IMR-90 (cell line): ENCODE data around the gene NUFIP2. TPM values are rescaled to one million over a fixed set of nuclear protein-coding genes. Genes with fewer than 3 reads are reported as not detected.

Experiments
- ATAC-seq: fragments of 200-7000 bp; cut with Tn5 transposase; 2 replicates; pipeline ENCODE4 v1.9.1; 2020; ENCODE audit warnings: low read depth, mild to moderate bottlenecking, moderate library complexity
- BruUV-seq: library from RNA; stranded (reverse); fragments of 400-500 nt; replicated peaks from 2 replicates; lab custom pipeline; 2021; lab: Mats Ljungman, UMichigan
- CTCF ChIA-PET: fragments of 300-600 bp; formaldehyde crosslinking; extraction: SDS; loops from one replicate; lab custom pipeline; 2021; ENCODE audit warnings: antibody characterized with exemption; lab: Yijun Ruan, JAX
- POLR2A ChIA-PET: fragments of 300-600 bp; sonication (Branson Sonifier 250); formaldehyde crosslinking; loops from one replicate; lab custom pipeline; 2022; ENCODE audit warnings: antibody characterized with exemption; ENCODE audit not compliant: unreplicated experiment; lab: Charles Lee
- DNase-seq: peaks from one replicate; pipeline ENCODE4 v3.0.0; 2013
- H2AFZ ChIP-seq: replicated peaks from 2 replicates; pipeline ENCODE3; 2013; ENCODE audit warnings: low read length, mild to moderate bottlenecking; ENCODE audit not compliant: poor library complexity
- H2AK5ac ChIP-seq: 2 replicates; pipeline ENCODE4 v1.6.1; 2013; ENCODE audit warnings: low read depth, low read length, inconsistent platforms
- H2AK9ac ChIP-seq: replicated peaks from 2 replicates; pipeline ENCODE3; 2013; ENCODE audit warnings: mild to moderate bottlenecking, low read depth, low read length, moderate library complexity; ENCODE audit not compliant: poor library complexity
- H2BK120ac ChIP-seq: 2 replicates; pipeline ENCODE4 v1.6.1; 2013; ENCODE audit warnings: low read depth, low read length, inconsistent platforms
- H2BK15ac ChIP-seq: 3 replicates; pipeline ENCODE4 v1.6.1; 2013; ENCODE audit warnings: low read depth, low read length, inconsistent platforms
- H2BK20ac ChIP-seq: 2 replicates; pipeline ENCODE4 v1.6.1; 2013; ENCODE audit warnings: low read depth, mild to moderate bottlenecking, inconsistent platforms, low read length, moderate library complexity
- H2BK5ac ChIP-seq: 2 replicates; pipeline ENCODE4 v1.6.1; 2013; ENCODE audit warnings: mild to moderate bottlenecking, low read depth, low read length, inconsistent platforms; ENCODE audit not compliant: poor library complexity, severe bottlenecking
- H3K14ac ChIP-seq: replicated peaks from 2 replicates; pipeline ENCODE4 v1.6.1; 2013; ENCODE audit warnings: low read depth, low read length, inconsistent platforms
- H3K18ac ChIP-seq: 2 replicates; pipeline ENCODE4 v1.6.1; 2013; ENCODE audit warnings: low read depth, low read length, control low read depth
- H3K23ac ChIP-seq: 2 replicates; pipeline ENCODE4 v1.6.1; 2013; ENCODE audit warnings: low read depth, low read length, inconsistent platforms
- H3K27ac ChIP-seq: 2 replicates; pipeline ENCODE4 v1.5.1; 2013; ENCODE audit warnings: mild to moderate bottlenecking, control low read depth, low read length; ENCODE audit not compliant: insufficient read depth
- H3K27me3 ChIP-seq: 2 replicates; pipeline ENCODE4 v1.6.1; 2013; ENCODE audit warnings: low read length; ENCODE audit not compliant: control insufficient read depth, insufficient read depth
- H3K36me3 ChIP-seq: 2 replicates; pipeline ENCODE4 v1.6.1; 2013; ENCODE audit warnings: low read length, mixed read lengths; ENCODE audit not compliant: control insufficient read depth, insufficient read depth
- H3K4ac ChIP-seq: 2 replicates; pipeline ENCODE4 v1.6.1; 2013; ENCODE audit warnings: low read depth, low read length, inconsistent platforms
- H3K4me1 ChIP-seq: 2 replicates; pipeline ENCODE4 v1.6.1; 2013; ENCODE audit warnings: low read length, mixed read lengths; ENCODE audit not compliant: control insufficient read depth, insufficient read depth
- H3K4me2 ChIP-seq: 2 replicates; pipeline ENCODE4 v1.6.1; 2013; ENCODE audit warnings: low read depth, mild to moderate bottlenecking, control low read depth, low read length, moderate library complexity
- H3K4me3 ChIP-seq: 2 replicates; pipeline ENCODE4 v1.5.1; 2013; ENCODE audit warnings: low read depth, mild to moderate bottlenecking, control low read depth, low read length, moderate library complexity; ENCODE audit not compliant: insufficient read depth
- H3K56ac ChIP-seq: 2 replicates; pipeline ENCODE4 v1.6.1; 2013; ENCODE audit warnings: low read length, inconsistent platforms; ENCODE audit not compliant: insufficient read depth; ENCODE audit errors: extremely low read depth
- H3K79me1 ChIP-seq, 2 experiments: 2 replicates each; pipeline ENCODE4 v1.6.1; 2013; ENCODE audit warnings: low read length in 2 of 2, inconsistent platforms in 1 of 2, low read depth in 1 of 2
- H3K9ac ChIP-seq: 2 replicates; pipeline ENCODE4 v1.6.1; 2013; ENCODE audit warnings: low read depth, low read length, control low read depth
- H3K9me1 ChIP-seq: 2 replicates; pipeline ENCODE4 v1.6.1; 2013; ENCODE audit warnings: low read length, inconsistent platforms; ENCODE audit not compliant: insufficient read depth
- H3K9me3 ChIP-seq: 2 replicates; pipeline ENCODE4 v1.6.1; 2013; ENCODE audit warnings: low read length; ENCODE audit not compliant: control insufficient read depth, insufficient read depth
- H4K20me1 ChIP-seq: 2 replicates; pipeline ENCODE4 v1.6.1; 2013; ENCODE audit warnings: low read length, inconsistent platforms; ENCODE audit not compliant: insufficient read depth
- H4K5ac ChIP-seq: 2 replicates; pipeline ENCODE4 v1.6.1; 2013; ENCODE audit warnings: mild to moderate bottlenecking, low read depth, low read length, control low read depth
- H4K8ac ChIP-seq, 2 experiments: 2 replicates each; pipeline ENCODE4 v1.6.1; 2013; ENCODE audit warnings: low read depth in 2 of 2, low read length in 2 of 2, control low read depth in 1 of 2, inconsistent platforms in 1 of 2
- H4K91ac ChIP-seq: 2 replicates; pipeline ENCODE4 v1.6.1; 2013; ENCODE audit warnings: low read depth, low read length, inconsistent platforms; ENCODE audit not compliant: insufficient read depth
- BHLHE40 ChIP-seq: fragments of 150-350 bp; IDR thresholded peaks from 2 replicates; pipeline ENCODE4 v1.6.1; 2016; ENCODE audit warnings: mild to moderate bottlenecking, low read depth, low read length
- CEBPB ChIP-seq: IDR thresholded peaks from 2 replicates; pipeline ENCODE4 v1.6.1; 2012; ENCODE audit warnings: low read depth, low read length, improper control_type of control experiment
- CHD1 ChIP-seq: IDR thresholded peaks from 2 replicates; pipeline ENCODE4 v1.6.1; 2012; ENCODE audit warnings: low read depth, low read length, improper control_type of control experiment
- CTCF ChIP-seq: conservative IDR thresholded peaks from 2 replicates; pipeline ENCODE4 v1.5.1; 2012; ENCODE audit warnings: mild to moderate bottlenecking, low read depth, low read length, improper control_type of control experiment
- ELK1 ChIP-seq: fragments of 150-350 bp; IDR thresholded peaks from 2 replicates; pipeline ENCODE4 v1.6.1; 2016; ENCODE audit warnings: low read depth, mild to moderate bottlenecking, low read length, moderate library complexity, borderline replicate concordance
- FOS ChIP-seq: fragments of 150-350 bp; IDR thresholded peaks from 2 replicates; pipeline ENCODE4 v1.6.1; 2016; ENCODE audit warnings: low read depth, low read length
- MAZ ChIP-seq: IDR thresholded peaks from 2 replicates; pipeline ENCODE4 v1.6.1; 2012; ENCODE audit warnings: low read depth, mild to moderate bottlenecking, low read length, improper control_type of control experiment, moderate library complexity, borderline replicate concordance
- MXI1 ChIP-seq: IDR thresholded peaks from 2 replicates; pipeline ENCODE4 v1.6.1; 2012; ENCODE audit warnings: low read depth, mild to moderate bottlenecking, low read length, moderate library complexity, borderline replicate concordance
- NFE2L2 ChIP-seq: fragments of 150-350 bp; IDR thresholded peaks from 2 replicates; pipeline ENCODE4 v1.6.1; 2016; ENCODE audit warnings: low read depth, mild to moderate bottlenecking, low read length
- POLR2A ChIP-seq: IDR thresholded peaks from 2 replicates; pipeline ENCODE4 v1.6.1; 2012; ENCODE audit warnings: mild to moderate bottlenecking, low read depth, low read length
- RAD21 ChIP-seq: IDR thresholded peaks from 2 replicates; pipeline ENCODE4 v1.6.1; 2012; ENCODE audit warnings: low read length, improper control_type of control experiment
- RCOR1 ChIP-seq: IDR thresholded peaks from 2 replicates; pipeline ENCODE4 v1.6.1; 2012; ENCODE audit warnings: mild to moderate bottlenecking, low read length, improper control_type of control experiment; ENCODE audit not compliant: insufficient replicate concordance
- RFX5 ChIP-seq: IDR thresholded peaks from 2 replicates; pipeline ENCODE4 v1.8.0; 2012; ENCODE audit warnings: low read depth, mild to moderate bottlenecking, low read length, moderate library complexity
- SMC3 ChIP-seq: fragments of 150-350 bp; IDR thresholded peaks from 2 replicates; pipeline ENCODE4 v1.6.1; 2016; ENCODE audit warnings: low read depth, mild to moderate bottlenecking, antibody characterized with exemption, low read length, moderate library complexity
- USF2 ChIP-seq: fragments of 150-350 bp; IDR thresholded peaks from 2 replicates; pipeline ENCODE4 v1.6.1; 2017; ENCODE audit warnings: mild to moderate bottlenecking, antibody characterized with exemption, low read length, low read depth
- WGBS, 2 experiments: methylation state at CpG; one replicate each; pipeline versions ENCODE4 v1.1.5 to v1.1.7; 2013; ENCODE audit warnings: missing lambda C conversion rate in 2 of 2; ENCODE audit not compliant: insufficient read length in 1 of 2; ENCODE audit errors: extremely low coverage in 2 of 2; 5-methylcytosine and 5-hydroxymethylcytosine counted together
- dilution Hi-C: fragments of 300-500 bp; cut with HindIII; formaldehyde crosslinking; loops from one replicate; pipeline ENCODE4 v1.14.3; 2018; ENCODE audit warnings: low sequenced_read_pairs; ENCODE audit not compliant: unreplicated experiment
- in situ Hi-C: fragments of 300-500 bp; cut with MboI; formaldehyde crosslinking; loops from 3 replicates; pipeline ENCODE4 v1.14.3; 2019; ENCODE audit warnings: low sequenced_read_pairs, inconsistent platforms, mixed read lengths
- intact Hi-C: fragments of 100-400 bp; cut with micrococcal nuclease; formaldehyde crosslinking; loops from 2 replicates; pipeline ENCODE4 v1.10.0; 2022
- polyA plus RNA-seq, 3 experiments: library from polyadenylated mRNA; depleted of rRNA; stranded (reverse); fragments of >200 nt; gene quantifications; 2 replicates each; pipeline ENCODE4 v1.2.3, GENCODE V29; 2012; ENCODE audit warnings: low replicate concordance in 1 of 3
- total RNA-seq: library from RNA; depleted of rRNA; stranded (reverse); fragments of >200 nt; gene quantifications from 2 replicates; pipeline ENCODE4 v1.2.3, GENCODE V29; 2012

NUFIP2 gene
- total and polyA plus RNA-seq, 2 of the 4 experiments (the other 2 are of a cell fraction): 8.9 to 25.6 TPM

- H3K4me2 ChIP-seq: no peak overlapping the region
- no peak overlapping the region for H3K9ac ChIP-seq
- H4K20me1 ChIP-seq: no peaks in the 10 kb centered on the region
- H3K4me1 ChIP-seq: peaks cover 23% of the 10 kb centered on the region
- peaks cover 25% of the 10 kb centered on the region for H3K9me1 ChIP-seq
- POLR2A ChIA-PET: no interaction called here
- peak overlapping the region; percentile 92 for H2BK120ac ChIP-seq
- dilution Hi-C loops: no loop called here
- H3K36me3 ChIP-seq: no peaks in the 10 kb centered on the region
- peak overlapping the region; percentile 78 for H2AK9ac ChIP-seq
- intact Hi-C loops: no loop called here
- peak overlapping the region; percentile 82 for H4K91ac ChIP-seq
- H3K4ac ChIP-seq: peak overlapping the region; percentile 96
- H4K8ac ChIP-seq: peak overlapping the region; percentile 66 to 87
- H2AFZ ChIP-seq: peak overlapping the region; percentile 84
- peak overlapping the region; percentile 74 for H3K27ac ChIP-seq
- peak overlapping the region; percentile 42 for H3K56ac ChIP-seq
- in situ Hi-C loops: no loop called here
- H2AK5ac ChIP-seq: peak overlapping the region; percentile 94
- DNase-seq (peak; percentile 64), ATAC-seq (peak; percentile 22)
- no peaks in the 10 kb centered on the region for H3K27me3 ChIP-seq
- H4K5ac ChIP-seq: peak overlapping the region; percentile 13
- CTCF ChIA-PET: interaction anchor here (0.9 to 1.1 kb wide), 3 partner anchors 14 to 273 kb away, joined by 3 read pairs; no protein-coding TSS in a partner anchor
- peak overlapping the region; percentile 94 for H3K14ac ChIP-seq
- peak overlapping the region; percentile 97 for H2BK15ac ChIP-seq
- H2BK20ac ChIP-seq: peak overlapping the region; percentile 98
- H3K79me1 ChIP-seq: peaks cover 3 to 29% of the 10 kb centered on the region in 2 experiments; a peak in 3 of 4 replicates
- no TSS peak for BruUV-seq
- peak overlapping the region; percentile 77 for H3K23ac ChIP-seq
- WGBS, 2 experiments: 76% methylated on average over 5 of the region's 8 CpGs; no CpG with 5 or more reads in 1 of the 2 experiments
- H3K9me3 ChIP-seq: no peaks in the 10 kb centered on the region
- peak overlapping the region; percentile 73 for H2BK5ac ChIP-seq
- H3K18ac ChIP-seq: peak overlapping the region; percentile 40
- no peak overlapping the region for H3K4me3 ChIP-seq
- no peak for TF ChIP-seq CEBPB
- no peak for TF ChIP-seq BHLHE40
- TF ChIP-seq SMC3: no peak
- no peak for TF ChIP-seq RAD21
- TF ChIP-seq FOS: no peak
- no peak; the same call in 1 of the 2 replicates for TF ChIP-seq MXI1
- no peak for TF ChIP-seq CHD1
- TF ChIP-seq CTCF: no peak
- TF ChIP-seq ELK1: no peak
- no peak for TF ChIP-seq NFE2L2
- TF ChIP-seq MAZ: no peak
- no peak for TF ChIP-seq RCOR1
- TF ChIP-seq USF2: no peak
- no peak for TF ChIP-seq POLR2A
- no peak for TF ChIP-seq RFX5
These were observed 55.7 kb downstream of the NUFIP2 start for GRCh38 chr17:29238133-29238850.
